Mesothelial cell of epicardium (in vitro differentiated cells): ENCODE results near the gene WDR20. TPM values are rescaled to one million over a fixed set of nuclear protein-coding genes. Genes with fewer than 3 reads are reported as not detected.
"Not testable (repeated sequence)": the region's sequence is repeated elsewhere in the genome, so short reads cannot be mapped to it uniquely, and the experiment has no call there.

Experiments
- DNase-seq, 2 experiments: peaks; one replicate each; pipeline ENCODE4 v3.0.0; 2021; ENCODE audit warnings: low spot score in 2 of 2; ENCODE audit not compliant: unreplicated experiment in 2 of 2
- H3K27ac Mint-ChIP-seq: 2 replicates; pipeline ENCODE4 v1.8.0; 2021; ENCODE audit warnings: mixed read lengths
- H3K27me3 Mint-ChIP-seq: 2 replicates; pipeline ENCODE4 v1.8.0; 2021; ENCODE audit warnings: low read depth, mixed read lengths
- H3K36me3 Mint-ChIP-seq: 2 replicates; pipeline ENCODE4 v1.8.0; 2021; ENCODE audit warnings: mixed read lengths
- H3K4me1 Mint-ChIP-seq: 2 replicates; pipeline ENCODE4 v1.8.0; 2021; ENCODE audit warnings: mixed read lengths
- H3K4me3 Mint-ChIP-seq: 2 replicates; pipeline ENCODE4 v1.8.0; 2021; ENCODE audit warnings: mild to moderate bottlenecking, moderate library complexity, mixed read lengths
- H3K9me3 Mint-ChIP-seq: 2 replicates; pipeline ENCODE4 v1.8.0; 2021; ENCODE audit warnings: mixed read lengths
- CTCF ChIP-seq: fragments of 200-600 bp; sonication (generic); IDR thresholded peaks from one replicate; pipeline ENCODE4 v1.5.0; 2021; ENCODE audit warnings: antibody characterized with exemption; ENCODE audit not compliant: unreplicated experiment
- total RNA-seq: library from RNA; stranded (reverse); gene quantifications from 3 replicates; pipeline ENCODE4 v1.2.1, GENCODE V29; 2021

WDR20 gene
- total RNA-seq, 1 donor from 2014 or later = 39.5 TPM

- peak; percentile 66 to 85 for DNase-seq
- Mint-ChIP-seq H3K4me1 (peaks cover 1% of the 10 kb centered on the region), H3K4me3 (no peak overlapping the region), H3K36me3 (peaks cover 6% of the 10 kb centered on the region), H3K27ac (no peak overlapping the region), H3K9me3 (no peaks in the 10 kb centered on the region), H3K27me3 (no peaks in the 10 kb centered on the region)
- TF ChIP-seq CTCF = peak; percentile 72
These were observed 95.7 kb downstream of the WDR20 start for GRCh38 chr14:102235275-102235897.

- H3K4me3 Mint-ChIP-seq = no peak overlapping the region
- no peak for DNase-seq
- H3K9me3 Mint-ChIP-seq = no peaks in the 10 kb centered on the region
- H3K4me1 Mint-ChIP-seq = peaks cover 1% of the 10 kb centered on the region
- TF ChIP-seq CTCF = no peak
- H3K36me3 Mint-ChIP-seq = no peaks in the 10 kb centered on the region
- H3K27me3 Mint-ChIP-seq = no peaks in the 10 kb centered on the region
- no peak overlapping the region for H3K27ac Mint-ChIP-seq
These were observed 96.3 kb downstream of the WDR20 start for GRCh38 chr14:102236026-102236425.

GRCh38 chr14:102238131-102238530, 98.4 kb downstream of the WDR20 start:
- no peak for TF ChIP-seq CTCF

GRCh38 chr14:102238766-102239165, 99.1 kb downstream of the WDR20 start:
- Mint-ChIP-seq H3K4me1 (no peaks in the 10 kb centered on the region), H3K4me3 (no peak overlapping the region), H3K27ac (no peak overlapping the region), H3K9me3 (no peaks in the 10 kb centered on the region), H3K27me3 (no peaks in the 10 kb centered on the region), H3K36me3 (no peaks in the 10 kb centered on the region)
- TF ChIP-seq CTCF = no peak
- no peak for DNase-seq

More at GRCh38 chr14:102238131-102238530, 98.4 kb downstream of the WDR20 start:
- Mint-ChIP-seq H3K36me3 (no peaks in the 10 kb centered on the region), H3K27me3 (no peaks in the 10 kb centered on the region), H3K4me3 (no peak overlapping the region), H3K27ac (no peak overlapping the region), H3K9me3 (no peaks in the 10 kb centered on the region), H3K4me1 (peaks cover 1% of the 10 kb centered on the region)
- DNase-seq = no peak

- DNase-seq = no peak
- Mint-ChIP-seq H3K27ac (no peak overlapping the region), H3K4me1 (no peaks in the 10 kb centered on the region), H3K36me3 (no peaks in the 10 kb centered on the region), H3K27me3 (no peaks in the 10 kb centered on the region), H3K4me3 (no peak overlapping the region), H3K9me3 (no peaks in the 10 kb centered on the region)
- no peak for TF ChIP-seq CTCF
These were observed 99.5 kb downstream of the WDR20 start for GRCh38 chr14:102239231-102239630.

- not testable (repeated sequence) for H3K4me3 Mint-ChIP-seq, H3K4me1 Mint-ChIP-seq, H3K9me3 Mint-ChIP-seq, H3K36me3 Mint-ChIP-seq, DNase-seq, H3K27me3 Mint-ChIP-seq, H3K27ac Mint-ChIP-seq
These were observed 100.8 kb downstream of the WDR20 start for GRCh38 chr14:102240481-102240880.
